ENCODE measurements around the gene NECTIN1.

DNA sequence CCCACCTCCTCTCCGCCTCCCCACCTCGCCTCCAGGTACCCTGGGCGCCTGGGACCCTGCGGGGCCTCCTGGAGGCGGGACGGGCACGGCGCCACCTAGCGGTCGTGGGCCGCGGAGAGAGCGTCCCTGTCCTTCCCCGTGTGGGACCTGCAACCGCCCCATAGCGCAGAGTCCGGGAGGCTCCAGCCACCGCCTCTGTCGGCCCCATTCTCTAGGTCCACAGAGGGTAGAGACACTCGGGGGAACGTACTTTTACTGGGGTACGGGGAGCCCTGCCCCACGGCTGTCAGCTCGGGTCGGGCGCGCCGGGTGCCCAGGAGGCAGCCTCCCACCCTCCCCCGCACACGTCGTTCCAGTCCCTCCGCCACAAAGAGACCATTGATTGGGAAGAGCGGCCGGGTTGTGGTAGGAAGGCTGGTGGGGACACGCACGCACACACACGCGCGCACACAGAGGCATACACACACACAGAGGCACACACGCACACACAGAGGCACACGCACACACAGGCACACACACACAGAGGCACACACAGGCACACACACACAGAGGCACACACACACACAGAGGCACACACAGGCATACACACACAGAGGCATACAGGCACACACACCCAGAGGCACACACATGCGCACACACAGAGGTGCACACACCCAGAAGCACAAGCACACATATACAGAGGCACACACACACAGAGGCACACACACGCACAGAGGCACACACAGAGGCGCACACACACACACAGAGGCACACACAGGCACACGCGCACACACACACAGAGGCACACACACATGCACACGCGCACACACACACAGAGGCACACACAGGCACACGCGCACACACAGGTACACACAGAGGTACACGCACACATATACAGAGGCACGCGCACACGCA lies 12.6 kb upstream of the NECTIN1 start:
- TF ChIP-seq POLR2A (IDR thresholded peaks at IDR 0.05; ENCODE audit: low read length) (no peak), GATA1 (IDR thresholded peaks at IDR 0.05; ENCODE audit: low read depth, low read length) (no peak)
